ENCODE measurements around the gene SLC1A1.
A peak's percentile ranks its signal among the peaks of the same experiment; 100 is the strongest.

Gene SLC1A1

DNA sequence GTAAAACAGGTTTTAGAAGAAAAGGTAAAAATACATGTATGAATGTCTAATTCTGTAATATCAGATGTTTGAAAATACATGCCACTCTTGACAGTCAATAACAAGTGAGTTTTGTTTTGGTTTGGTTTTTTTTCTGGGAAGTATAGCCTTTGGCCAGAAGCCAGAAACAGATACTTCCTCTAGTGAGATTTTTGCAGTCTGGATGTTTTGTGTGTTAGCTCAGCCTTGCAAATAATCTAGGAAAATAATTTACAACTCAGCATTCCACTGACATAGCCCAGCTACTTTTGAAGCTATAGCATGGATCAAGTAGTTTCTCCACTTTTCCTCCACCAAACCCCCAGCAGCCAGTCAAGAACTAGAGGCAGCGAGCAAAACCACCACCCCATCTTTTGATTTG, 56.7 kb downstream of the SLC1A1 start:
- no peak for DNase-seq

GRCh38 chr9:4548811-4549725, 58.8 kb downstream of the SLC1A1 start:
- DNase-seq, result no peak

GRCh38 chr9:4549751-4550295, 59.6 kb downstream of the SLC1A1 start:
- DNase-seq, result no peak

DNA sequence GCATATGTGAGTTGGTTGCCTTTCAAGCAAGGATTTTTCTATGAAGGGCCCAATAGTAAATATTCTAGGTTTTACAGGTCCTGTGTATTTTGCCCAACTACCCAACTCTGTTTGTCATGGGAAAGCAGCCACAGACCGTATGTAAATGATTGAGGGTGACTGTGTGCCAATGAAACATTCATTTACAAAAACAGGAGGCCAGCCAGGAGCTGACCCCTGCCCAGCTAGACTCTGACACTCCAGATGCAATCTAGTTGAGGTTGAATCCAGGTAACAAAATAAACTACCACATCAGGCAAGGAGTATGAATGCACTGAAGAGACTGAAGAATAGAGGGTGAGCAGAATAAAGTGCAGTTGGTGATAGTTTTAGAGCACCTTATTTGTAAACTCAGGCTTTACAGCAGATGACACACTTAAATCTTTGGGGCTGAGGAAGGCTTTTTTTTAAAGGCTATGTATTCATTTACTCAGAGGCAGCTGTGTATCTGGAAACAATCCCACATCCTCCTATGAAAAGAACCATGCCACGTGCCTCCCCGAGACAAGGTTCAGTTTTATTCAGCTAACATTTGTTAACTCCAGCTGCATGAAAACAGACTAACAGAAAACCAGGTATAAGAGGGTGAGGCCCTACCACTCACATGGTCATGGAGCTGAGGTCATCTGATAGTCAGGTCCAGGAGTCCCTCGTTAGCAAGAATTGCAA, 60.7 kb downstream of the SLC1A1 start:
- DNase-seq, result no peak

- DNase-seq, result no peak
Measured at GRCh38 chr9:4553951-4554381, 63.7 kb downstream of the SLC1A1 start.

- peak; percentile 57 for DNase-seq
Measured at GRCh38 chr9:4555236-4555635, 65.0 kb downstream of the SLC1A1 start.

- DNase-seq, result no peak
Measured at GRCh38 chr9:4558371-4558998, 68.2 kb downstream of the SLC1A1 start.

GRCh38 chr9:4559261-4560182, 69.3 kb downstream of the SLC1A1 start:
- DNase-seq, result no peak

DNA sequence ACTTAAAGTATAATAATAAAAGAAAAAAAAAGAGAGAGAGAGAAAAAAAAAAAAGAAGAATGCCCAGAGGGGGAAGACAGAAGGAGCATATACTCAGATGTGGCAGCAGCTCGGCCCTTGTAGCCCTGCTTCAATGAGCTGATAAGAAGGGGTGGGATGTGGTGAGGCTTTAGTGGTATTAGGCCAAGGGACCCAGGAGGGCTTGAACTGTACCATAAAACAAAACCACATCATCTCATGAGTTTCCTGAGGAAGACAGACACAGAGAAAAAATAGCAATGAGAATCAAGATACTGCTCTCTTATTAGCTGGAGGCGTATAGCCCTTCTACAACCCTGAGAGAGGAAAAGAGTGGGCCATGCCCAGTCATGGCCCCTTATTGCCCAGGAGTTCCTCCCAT, 72.8 kb downstream of the SLC1A1 start:
- no peak for DNase-seq

- no peak for DNase-seq
Measured at GRCh38 chr9:4566806-4567205, 76.5 kb downstream of the SLC1A1 start.

DNA sequence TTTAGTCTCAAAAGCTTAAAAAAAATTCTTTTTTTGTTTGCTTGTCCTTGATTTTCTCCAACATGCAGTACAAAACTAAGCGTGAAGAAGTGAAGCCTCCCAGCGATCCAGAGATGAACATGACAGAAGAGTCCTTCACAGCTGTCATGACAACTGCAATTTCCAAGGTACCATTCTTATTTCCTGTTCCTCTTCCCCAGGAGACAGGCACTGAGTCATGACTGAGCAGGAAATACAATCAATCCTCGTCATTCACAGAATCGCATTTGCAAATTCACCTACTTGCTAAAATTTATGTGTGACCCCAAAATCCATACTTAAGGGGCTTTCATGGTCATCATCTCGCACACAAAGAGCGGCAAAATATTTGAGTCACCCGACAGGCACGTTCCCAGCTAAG, 77.3 kb downstream of the SLC1A1 start:
- DNase-seq, result no peak

GRCh38 chr9:4569101-4569500, 78.8 kb downstream of the SLC1A1 start:
- no peak for DNase-seq

DNA sequence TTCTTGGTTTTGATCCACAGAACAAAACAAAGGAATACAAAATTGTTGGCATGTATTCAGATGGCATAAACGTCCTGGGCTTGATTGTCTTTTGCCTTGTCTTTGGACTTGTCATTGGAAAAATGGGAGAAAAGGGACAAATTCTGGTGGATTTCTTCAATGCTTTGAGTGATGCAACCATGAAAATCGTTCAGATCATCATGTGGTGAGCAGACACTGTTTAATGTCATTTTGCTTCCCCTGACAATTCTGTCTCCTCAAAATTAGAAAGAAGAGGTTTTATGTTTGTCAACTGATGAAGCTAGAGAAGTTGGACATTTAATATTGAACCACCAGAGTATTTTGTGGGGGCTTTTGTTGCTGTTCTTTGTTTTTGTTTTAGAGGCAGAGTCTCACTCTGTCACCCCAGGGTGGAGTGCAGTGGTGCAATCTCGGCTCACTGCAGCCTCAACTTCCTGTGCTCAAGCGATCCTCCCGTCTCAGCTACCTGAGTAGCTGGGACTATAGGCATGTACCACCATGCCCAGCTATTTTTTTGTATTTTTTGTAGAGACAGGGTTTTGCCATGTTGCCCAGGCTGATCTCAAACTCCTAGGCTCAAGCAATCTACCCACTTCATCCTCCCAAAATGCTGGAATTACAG, 82.0 kb downstream of the SLC1A1 start:
- DNase-seq, result no peak

- no peak for DNase-seq
Measured at GRCh38 chr9:4573176-4573575, 82.9 kb downstream of the SLC1A1 start.

DNA sequence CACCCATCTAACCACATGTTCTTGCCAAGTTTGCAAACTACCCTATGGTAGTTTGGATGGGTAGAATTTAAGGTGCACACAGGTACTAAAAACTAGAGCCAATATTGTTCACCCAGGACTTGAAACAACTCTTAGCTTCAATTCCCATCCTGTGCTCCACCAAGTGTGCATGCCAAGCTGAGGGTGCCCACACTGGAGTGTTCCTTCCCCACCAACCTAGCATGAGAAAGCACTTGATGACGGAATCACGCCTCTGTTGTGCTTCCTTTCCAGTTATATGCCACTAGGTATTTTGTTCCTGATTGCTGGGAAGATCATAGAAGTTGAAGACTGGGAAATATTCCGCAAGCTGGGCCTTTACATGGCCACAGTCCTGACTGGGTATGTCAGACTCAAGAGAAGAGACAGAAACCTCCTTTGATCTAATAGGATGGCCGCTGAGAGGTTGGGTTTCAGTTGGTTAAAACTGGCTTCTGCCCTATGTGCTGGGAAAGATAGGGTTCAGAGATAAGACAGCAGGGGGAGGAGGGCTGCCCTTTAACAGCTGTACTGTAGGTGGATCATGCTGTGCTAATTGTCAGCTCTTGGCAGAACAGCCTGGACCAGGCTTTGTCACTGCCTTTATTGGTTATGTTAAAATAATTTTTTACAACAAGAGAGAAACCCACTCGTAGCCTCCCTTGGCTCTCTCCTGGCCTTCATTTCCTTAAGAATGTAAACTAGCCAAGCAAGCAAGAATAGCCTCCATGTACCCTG, 83.5 kb downstream of the SLC1A1 start:
- no peak for DNase-seq

DNA sequence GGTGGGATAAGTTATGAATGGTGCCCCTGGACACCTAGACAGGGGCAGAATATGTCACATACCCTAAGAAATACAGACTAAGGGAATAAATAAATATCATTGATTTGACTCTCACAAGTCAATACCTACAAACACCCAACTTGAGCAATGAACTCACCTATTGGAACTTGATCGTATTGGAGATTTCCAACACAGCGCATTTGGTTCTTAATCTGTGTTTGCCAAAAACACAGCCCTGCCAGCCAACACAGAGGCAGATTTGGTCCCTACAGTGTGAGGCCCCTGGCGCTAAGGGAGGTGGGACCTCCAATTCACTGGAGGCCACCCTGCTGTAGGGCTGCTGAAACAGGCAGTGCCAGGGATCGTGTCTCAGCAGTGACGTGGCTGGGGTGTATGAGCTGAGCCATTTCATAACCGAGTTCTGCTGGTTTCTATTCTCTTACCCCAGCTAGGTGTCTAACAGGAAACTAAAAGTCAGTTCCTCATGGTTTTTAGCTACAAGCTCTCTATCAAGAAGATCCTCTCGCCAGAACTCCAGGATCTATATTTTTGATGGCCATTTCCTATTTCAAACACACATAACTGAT, 84.5 kb downstream of the SLC1A1 start:
- no peak for DNase-seq

DNA sequence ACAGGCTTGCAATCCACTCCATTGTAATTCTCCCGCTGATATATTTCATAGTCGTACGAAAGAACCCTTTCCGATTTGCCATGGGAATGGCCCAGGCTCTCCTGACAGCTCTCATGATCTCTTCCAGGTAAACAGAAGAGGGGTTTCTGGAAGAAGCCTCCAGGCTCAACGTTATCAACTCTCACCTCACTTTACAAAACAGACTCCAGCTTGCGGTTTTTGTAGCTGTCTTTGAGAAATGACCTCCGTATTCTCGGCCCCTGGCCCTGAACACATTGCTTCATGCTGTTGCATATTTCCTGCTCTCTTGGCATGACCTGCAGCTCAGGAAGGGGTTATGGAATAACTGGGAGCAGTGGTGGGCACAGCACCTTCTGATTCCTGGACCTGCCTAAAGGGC, 85.7 kb downstream of the SLC1A1 start:
- DNase-seq, result no peak

GRCh38 chr9:4576448-4576847, 86.2 kb downstream of the SLC1A1 start:
- DNase-seq, result no peak

DNA sequence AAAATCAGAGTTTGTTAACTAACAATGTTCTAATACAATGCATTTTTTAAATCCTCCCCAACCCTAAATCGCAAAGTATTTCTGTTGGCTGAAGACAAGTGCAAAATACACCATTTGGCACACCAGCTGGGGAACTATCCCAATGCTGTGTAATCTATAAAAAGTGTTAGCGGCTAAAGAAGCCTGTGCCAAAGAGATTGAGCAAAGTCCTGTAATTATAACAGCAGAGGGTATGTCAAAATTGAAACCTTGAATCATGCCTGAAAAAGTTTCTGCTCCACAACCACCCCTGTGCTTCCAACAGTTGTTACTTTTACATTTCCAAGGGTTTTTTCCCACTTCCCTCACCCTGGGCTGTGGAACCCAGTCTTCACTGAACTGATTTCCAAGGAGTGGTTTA, 88.7 kb downstream of the SLC1A1 start:
- DNase-seq, result no peak

GRCh38 chr9:4581035-4581760, 90.9 kb downstream of the SLC1A1 start:
- no peak for DNase-seq
